ENCODE data around the gene NPIPB8.
"Not testable (repeated sequence)": the region's sequence is repeated elsewhere in the genome, so short reads cannot be mapped to it uniquely, and the experiment has no call there.

NPIPB8 gene

DNA sequence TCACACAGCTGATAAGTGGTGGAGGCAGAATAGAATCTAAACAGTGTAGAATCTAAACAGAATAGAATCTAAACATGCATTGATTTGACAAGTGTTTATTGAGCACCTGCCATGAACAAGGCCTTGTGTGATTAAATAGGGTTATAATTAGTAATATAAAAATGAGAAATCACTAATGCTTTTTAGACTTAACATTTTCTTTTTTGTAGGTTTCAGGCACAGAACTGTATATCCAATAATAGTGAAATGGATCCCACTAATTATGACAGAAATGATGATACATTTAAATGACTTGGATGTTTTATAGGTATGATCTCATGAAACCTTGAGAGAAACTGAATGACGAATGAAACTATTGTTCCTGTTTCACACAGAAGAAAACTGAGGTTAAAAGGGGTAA is at the start of gene NPIPB8:
NPIPB8 (plus strand) TSS at position 301 of the 400 bp plus-strand sequence. CDS start 296 bp downstream, outside the sequence.
- DNase-seq, result not testable (repeated sequence)

DNA sequence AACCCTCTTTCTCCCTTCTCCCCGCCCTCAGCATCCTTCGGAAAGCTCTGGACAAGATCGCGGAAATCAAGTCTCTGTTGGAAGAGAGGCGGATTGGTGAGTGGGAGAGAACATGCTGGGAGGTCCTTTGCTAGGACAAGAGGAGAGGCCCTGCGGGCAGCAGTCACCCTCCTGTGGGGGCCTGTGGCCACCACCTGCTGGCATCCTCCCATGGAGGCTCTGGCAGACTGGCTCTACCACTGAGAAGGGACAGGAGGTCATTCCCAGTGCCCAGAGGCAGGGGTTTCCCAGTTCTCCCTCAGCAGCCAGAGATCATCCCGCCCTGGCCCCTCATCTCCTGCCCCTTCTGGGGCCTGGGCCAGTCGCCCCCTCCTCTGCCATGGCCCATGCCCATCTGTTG is 48.8 kb upstream of the NPIPB8 start:
- no peak for DNase-seq

DNA sequence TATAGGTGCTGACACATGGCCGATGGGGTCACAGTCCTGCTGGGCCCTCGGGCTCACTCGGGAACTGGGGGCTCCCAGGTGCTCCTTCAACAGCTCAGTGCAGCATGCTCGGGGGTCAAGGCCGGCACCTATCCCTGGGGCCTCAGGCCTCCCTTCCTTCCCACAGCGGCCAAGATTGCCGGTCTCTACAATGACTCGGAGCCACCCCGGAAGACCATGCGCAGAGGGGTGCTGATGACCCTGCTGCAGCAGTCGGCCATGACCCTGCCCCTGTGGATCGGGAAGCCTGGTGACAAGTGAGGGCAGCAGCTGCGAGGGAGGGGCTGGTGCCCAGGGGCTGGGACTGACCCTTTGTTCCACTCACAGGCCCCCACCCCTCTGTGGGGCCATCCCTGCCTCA is 47.9 kb upstream of the NPIPB8 start:
- DNase-seq, result no peak

DNA sequence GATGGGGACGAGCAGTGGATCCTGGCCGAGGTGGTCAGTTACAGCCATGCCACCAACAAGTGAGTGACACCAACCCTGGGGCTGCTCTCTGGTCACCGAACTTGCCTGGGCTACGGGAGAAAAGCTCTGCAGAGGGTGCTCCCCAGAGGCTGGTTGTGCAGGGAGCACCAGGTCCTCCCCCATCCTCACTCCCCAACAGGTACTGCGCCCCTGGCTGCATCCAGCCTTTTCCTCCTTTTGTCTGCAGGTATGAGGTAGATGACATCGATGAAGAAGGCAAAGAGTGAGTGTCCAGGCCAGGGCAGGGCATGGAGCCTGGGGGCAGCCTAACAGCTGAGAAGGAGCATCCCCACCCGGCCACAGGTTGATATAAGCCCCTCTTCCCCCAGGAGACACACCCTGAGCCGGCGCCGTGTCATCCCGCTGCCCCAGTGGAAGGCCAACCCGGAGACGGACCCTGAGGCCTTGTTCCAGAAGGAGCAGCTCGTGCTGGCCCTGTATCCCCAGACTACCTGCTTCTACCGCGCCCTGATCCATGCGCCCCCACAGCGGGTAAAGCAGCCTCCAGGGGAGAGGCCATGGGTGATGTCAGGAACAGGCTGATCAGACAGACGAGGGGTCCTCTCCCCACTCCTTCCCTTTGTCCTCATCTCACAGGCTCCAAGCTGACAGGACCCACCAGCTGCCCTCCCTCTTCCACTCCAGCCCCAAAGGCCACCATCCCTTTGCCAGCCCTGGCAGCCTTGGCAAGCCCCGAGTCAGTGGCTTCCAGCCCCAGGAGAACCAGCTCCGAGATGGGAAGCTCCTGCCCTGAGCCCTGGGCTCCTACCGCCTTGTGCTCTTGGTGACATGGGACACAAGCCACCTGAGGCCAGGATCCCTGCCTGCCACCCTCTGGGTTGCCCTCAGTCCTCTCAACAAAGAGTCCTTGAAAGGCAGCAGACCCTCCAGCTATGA is 47.2 kb upstream of the NPIPB8 start:
- DNase-seq, result no peak

DNA sequence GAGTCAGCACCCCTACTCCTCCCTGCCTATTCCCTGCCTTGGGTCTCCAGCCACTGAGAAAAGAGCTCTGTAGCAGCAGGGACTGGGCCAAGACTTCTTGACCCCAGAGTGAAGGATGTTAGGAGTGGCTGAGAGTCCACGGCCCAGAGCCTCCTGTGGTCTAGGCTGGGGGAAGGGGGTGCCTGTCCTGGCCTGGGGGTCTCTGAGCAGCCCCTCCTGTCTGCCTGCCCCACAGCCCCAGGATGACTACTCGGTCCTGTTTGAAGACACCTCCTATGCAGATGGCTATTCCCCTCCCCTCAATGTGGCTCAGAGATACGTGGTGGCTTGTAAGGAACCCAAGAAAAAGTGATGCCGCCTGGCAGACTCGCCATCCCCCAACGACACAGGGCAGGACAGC is 46.5 kb upstream of the NPIPB8 start:
- DNase-seq, result no peak

DNA sequence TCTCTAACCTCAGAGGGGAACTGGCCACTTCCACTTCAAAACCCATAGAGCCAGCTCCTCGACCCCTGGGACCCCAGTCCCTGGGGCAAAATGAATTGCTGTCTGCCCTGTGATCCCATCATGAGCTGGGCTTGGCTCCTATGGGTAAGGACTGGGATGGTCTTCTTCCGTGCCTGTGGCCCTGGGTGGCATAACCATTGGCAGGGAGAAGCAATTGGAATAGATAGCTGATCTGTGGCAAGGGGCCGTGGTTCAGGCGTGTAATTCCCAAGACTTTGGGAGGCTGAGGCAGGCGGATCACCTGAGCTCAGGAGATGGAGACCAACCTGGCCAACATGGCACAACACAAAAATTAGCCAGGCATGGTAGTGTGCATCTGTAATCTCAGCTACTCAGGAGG is 45.4 kb upstream of the NPIPB8 start:
- DNase-seq, result no peak

DNA sequence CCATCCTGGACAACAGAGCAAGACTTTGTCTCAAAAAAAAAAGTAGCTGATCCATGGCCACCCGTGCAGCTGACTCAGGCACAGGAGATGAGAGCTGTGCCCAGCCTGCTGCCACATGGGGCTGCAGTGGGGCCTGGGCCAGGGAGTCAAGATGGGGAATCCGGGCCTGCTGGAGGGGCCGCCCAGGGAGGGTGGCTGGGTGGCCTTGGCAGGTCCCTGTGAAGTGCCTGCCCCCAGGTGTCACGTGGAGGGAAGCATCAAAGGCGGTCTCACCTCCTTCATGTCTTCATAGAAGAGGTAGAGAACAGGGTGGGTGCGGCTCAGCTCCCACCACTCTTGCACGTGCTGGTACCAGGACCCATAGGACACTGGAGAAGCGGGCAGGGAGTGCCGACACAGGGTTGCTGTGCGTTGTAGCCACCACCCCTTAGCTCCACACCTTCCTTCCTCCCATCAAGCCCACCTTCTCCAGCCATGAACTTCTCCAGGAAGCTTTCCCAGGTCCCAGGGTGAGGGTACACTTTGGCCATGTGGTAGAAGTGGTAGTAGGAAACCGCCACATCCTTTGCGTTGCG is 44.8 kb upstream of the NPIPB8 start:
- DNase-seq, result no peak

DNA sequence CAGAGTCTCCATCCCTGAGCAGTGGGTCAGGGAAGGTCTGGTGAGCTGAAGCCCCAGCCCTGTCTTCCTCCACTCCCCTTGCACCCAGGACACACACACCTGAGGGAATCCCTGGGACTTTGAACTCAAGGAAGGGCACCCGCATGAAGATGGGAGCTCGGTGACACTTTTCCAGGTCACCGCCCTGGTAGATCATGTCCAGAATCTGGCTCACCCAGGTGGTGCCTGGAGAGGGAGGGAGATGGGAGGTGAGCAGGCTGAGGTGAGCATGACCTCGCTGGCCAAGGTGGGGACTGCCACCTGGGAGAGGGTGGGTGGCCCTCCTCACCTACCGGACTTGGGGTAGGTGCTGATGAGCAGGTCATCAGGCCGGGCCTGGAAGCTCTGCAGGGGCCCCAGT is 42.4 kb upstream of the NPIPB8 start:
- DNase-seq, result not testable (repeated sequence)

DNA sequence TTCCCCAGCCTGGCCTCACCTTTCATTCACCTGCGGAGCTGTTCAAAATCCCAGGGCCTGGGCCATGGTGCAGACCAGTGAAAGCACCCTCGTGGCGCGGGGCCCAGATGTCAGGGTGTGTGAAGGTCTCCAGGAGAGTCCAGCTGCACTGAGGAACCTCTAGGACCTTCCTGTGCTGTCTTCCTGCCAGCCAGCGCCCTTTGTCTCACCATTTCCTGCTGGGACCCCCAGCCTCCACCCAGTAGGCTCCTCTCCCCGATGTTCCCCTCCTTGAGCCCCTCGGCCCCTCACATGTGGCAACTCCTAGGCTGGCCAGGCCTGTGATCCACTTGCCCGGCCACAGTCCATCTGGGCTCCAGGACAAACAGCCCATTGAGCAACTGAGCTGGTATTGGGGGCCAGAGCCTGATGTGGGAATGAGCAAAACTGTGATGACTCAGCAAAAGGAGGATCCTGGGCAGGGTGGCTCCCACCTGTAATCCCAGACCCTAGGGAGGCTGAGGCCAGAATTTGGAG is 41.7 kb upstream of the NPIPB8 start:
- DNase-seq, result no peak

DNA sequence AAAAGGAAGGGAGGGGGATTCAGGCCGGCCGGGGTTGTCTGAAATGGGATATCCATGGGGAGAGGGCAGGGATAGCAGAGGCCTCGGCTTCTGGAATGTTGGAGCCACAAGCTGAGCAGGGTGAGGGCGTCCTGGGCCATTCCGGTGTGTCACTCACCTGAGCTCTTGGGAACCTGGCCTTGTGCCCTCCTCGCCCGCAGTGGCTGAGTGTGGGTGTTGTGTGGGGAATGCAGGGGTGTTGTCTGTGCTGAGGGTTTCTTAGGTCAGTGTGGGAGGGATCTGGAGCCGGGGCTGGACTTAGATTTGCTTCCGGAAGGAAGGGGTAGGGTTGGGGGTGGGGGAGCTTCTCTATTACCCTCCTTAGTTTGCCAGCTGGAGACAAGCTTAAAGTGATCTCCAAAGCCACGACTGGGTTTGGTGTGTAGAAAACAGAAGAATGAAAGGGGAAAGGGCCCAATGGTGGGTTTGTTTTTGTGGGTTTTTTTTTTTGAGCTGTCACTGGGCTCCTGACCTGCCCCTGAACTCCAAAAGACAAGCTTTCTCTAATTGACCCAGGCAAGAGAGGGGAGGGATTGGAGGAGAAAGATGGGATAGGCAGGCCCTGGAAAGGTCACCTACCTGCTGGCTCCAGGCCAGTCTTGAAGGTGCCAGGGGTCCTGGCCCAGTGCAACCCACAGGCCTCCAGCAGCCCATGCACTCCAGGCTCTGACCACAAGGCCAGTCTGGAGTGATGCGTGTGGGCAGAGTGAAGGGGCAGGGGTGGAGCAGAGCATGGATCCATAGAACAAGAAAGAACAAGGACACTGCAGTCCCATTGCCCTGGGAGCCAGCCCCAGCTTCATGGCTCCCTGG is 40.8 kb upstream of the NPIPB8 start, which contains the start of gene SULT1A2:
SULT1A2 (minus strand) TSS at position 211 of the 852 bp plus-strand sequence. CDS start 1,120 bp downstream, outside the sequence.
- DNase-seq, result no peak

DNA sequence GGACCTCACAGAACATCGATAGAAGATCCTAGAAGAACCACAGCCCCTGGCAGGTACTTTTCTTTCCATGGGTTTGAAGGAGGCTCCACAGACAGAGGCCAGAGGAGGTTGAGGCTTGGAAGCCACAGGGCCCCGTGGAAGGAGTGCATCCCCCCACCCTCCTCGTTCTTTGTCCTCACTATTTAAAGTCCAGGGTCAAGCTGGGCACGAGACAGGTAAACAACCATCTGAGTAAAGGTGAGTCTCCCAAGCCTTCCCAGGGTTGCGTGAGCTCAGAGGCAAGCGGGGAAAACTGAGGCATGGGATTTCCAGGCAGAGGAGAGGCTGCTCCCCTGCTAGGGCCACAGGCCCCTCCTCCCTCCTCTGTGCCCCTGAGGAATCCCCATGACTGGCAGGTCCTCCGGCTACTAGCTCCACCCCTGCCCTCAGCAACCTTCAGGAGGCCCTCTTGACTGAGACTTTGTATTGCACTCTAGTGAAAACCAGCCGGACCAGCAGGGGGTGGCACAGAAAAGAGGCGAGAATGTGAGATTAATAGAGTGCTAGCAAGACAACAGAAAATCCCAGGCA is 40.1 kb upstream of the NPIPB8 start:
- DNase-seq, result no peak

DNA sequence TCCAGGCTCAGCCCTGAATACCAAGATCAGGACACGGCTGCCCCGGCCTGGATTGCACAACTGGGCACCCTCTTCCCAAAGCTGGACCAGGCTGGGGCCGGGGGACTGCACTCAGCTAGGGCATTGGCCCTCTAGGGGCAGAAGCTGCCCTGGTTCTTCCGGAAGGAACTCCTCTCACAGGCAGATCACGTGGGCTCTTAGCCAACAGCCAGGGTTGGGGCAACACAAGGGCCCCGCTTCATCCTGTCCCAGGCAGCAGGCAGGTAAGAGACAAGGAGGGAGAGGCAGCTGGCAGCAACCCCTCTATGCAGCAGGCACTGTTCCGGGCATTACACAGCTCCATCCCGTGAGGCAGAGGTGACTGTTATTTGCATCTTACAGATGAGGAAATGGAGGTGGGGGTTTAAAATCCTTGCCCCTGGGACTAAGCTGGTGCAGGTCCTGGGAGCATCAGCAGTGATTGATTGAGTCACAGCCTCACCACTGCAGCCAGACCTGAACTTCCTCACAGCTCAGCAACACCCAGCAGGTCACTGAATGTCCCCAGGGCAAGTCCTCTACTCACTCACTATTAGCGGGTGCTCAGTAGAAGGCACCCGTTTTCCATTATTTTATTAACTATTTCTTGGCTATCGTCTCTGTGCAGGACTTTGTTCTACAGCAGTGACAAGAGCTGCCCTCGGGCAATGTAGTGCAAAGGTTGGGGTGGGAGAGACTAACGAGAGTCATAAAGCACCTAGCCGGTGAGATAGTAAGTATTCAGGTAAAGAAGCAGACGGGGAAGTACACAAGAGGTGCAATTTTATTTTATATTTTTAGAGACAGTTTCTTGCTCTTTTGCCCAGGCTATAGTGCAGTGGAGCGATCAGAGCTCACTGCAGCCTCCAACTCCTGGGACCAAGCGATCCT is 38.2 kb upstream of the NPIPB8 start:
- not testable (repeated sequence) for DNase-seq

DNA sequence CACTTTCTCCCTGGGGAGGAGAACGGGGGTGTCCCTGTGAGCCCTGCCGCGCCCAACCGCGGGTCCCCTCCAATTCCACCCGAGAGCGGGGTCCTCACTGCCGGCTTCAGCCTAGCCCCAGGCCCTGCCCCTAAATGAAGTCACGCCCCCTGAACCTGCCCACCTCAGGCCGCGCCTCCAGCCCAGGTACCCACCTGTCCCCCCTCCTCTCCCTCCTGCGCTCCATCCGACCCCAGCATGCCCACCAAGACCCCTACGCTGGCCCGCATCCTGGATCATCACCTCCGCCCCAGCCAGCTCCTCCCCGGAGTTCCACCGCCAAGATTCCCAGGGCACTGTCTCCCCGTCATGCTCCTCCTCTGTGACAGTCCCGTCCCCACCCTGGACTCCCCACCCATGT is 36.9 kb upstream of the NPIPB8 start:
- DNase-seq, result not testable (repeated sequence)

DNA sequence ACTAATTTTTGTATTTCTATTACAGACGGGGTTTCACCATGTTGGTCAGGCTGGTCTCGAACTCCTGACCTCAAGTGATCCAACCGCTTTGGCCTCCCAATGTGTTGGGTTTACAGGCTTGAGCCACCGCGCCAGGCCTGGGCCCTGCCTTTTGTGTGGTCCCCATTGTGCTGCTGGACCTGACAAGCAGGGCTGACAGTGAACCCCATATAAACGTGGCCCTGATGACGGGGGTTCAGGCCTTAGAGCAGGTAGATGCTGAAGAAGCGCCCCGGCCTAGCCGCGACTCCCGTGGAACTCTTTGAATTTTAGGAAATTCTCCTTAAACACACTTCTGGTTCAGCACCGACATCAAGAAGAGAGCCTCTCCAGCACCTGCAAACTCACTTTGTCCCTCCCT is 36.3 kb upstream of the NPIPB8 start:
- not testable (repeated sequence) for DNase-seq

DNA sequence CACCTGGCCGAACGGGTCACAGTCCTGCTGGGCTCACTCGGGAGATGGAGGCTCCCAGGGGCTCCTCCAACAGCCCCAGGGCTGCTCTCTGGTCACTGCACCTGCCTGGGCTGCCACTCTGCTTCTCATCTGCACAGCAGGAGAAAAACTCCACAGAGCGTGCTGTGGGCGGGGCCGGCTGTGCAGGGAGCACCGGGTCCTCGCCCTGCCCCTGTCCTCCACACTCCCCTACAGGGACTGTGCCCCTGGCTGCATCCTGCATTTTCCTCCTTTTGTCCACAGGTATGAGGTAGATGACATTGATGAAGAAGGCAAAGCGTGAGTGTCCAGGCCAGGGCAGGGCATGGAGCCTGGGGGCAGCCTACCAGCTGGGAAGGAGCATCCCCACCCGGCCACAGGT is 35.8 kb upstream of the NPIPB8 start:
- DNase-seq, result not testable (repeated sequence)

DNA sequence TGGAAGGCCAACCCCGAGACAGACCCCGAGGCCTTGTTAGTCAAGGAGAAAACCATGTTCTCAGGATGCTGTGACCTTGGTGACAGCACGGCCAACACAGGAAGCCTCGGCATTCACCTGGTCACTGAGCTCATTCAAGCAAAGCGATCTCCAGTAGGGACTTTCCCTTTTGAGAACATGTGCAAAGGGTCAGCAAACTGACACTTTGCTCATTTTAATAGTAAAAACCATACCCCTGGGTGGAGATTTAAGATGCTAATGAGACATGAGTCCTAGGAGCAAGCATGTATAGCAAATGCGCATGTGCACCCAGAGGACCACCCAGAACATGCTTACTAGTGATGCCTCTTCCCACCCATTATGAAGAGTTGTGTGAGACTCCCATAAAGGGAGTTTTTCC is 35.3 kb upstream of the NPIPB8 start:
- DNase-seq, result no peak

DNA sequence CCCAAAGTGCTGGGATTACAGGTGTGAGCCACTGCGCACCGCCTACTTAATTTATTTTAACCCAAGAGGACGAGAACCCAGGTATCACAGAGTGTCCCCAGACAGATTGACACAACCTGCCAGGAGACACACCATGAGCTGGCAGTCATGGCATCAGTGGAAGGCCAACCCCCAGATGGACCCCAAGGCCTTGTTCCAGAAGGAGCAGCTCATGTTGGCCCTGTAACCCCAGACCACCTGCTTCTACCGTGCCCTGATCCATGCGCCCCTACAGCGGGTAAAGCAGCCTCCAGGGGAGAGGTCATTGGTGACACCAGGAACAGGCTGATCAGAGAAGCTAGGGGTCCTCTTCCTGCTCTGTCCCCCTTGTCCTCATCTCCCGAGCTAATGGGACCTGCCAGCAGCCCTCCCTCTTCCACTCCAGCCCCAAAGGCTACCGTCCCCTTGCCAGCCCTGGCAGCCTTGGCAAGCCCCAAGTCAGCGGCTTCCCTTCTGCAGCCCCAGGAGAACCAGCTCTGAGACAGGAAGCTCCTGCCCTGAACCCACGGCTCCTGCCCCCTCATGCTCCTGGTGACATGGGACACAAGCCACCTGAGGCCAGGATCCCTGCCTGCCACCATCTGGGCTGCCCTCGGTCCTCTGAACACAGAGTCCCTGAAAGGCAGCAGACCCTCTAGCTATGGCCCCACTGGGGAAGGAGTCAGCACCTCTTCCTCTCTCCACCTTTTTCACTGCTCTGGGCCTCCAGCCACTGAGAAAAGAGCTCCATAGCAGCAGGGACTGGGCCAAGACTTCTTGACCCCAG is 34.3 kb upstream of the NPIPB8 start:
- no peak for DNase-seq

DNA sequence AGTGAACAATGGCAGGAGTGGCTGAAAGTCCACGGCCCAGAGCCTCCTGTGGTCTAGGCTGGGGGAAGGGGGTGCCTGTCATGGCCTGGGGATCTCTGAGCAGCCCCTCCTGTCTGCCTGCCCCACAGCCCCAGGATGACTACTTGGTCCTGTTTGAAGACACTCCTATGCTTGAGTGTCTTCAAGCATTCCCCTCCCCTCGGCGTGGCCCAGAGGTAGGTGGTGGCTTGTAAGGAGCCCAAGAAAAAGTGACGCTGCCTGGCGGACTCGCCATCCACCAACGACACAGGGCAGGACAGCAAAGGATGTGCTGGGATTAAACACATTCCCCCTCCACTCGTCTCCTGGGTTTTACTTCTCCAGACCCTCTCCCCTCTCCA is 33.7 kb upstream of the NPIPB8 start:
- no peak for DNase-seq

DNA sequence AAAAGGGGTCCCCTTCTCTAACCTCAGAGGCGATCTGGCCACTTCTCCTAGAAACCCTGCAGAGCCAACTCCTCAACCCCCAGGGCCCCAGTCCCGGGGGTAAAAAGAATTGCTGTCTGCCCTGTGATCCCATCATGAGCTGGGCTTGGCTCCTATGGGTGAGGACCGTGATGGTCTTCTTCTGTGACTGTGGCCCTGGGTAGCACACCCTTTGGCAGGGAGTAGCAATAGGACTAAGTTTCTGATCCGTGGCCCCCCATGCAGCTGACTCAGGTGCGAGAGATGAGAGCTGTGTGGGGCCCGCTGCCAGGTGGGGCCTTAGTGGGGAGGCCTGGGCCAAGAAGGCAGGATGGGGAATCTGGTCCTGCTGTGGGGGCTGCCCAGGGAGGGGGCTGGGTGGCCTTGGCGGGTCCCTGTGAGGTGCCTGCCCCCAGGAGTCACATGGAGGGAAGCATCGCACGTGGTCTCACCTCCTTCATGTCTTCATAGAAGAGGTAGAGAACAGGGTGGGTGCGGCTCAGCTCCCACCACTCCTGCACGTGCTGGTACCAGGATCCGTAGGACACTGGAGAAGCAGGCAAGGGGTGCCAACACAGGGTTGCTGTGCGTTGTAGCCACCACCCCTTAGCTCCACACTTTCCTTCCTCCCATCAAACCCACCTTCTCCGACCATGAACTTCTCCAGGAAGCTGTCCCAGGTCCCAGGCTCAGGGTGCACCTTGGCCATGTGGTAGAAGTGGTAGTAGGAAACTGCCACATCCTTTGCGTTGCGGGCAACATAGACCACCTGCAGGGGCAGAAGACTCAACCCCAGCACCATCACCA is 31.4 kb upstream of the NPIPB8 start:
- DNase-seq, result no peak

DNA sequence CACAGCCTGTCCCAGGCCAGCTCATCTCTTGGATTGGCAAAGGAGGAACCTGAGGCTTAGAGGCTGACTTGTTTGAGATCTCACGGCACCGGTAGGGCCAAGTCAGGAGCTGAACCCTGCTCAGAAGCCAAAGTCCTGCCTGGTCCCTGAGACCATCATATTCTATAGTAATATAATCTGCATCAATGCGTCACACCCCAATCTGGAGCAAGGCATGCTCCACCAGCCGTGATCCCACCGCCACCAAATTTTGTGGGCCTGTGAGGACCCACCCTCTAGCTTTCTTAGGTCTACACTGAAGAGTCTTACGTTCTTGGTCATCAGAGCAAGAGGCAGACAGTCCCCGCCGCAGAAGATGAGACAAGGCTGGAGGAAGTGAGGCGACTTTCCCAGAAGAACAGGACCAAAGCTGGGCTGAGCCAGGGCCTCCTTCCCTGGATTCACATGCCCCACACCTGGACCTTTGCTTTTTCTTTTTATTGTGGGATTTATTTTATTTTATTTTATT is 30.7 kb upstream of the NPIPB8 start:
- DNase-seq, result no peak
